ENCODE data around the gene IFIT2. TPM values are rescaled to one million over a fixed set of nuclear protein-coding genes. Genes with fewer than 3 reads are reported as not detected.

Gene IFIT2
- total RNA-seq, 1 experiment from 2014 or later, result 40.8 TPM

DNA sequence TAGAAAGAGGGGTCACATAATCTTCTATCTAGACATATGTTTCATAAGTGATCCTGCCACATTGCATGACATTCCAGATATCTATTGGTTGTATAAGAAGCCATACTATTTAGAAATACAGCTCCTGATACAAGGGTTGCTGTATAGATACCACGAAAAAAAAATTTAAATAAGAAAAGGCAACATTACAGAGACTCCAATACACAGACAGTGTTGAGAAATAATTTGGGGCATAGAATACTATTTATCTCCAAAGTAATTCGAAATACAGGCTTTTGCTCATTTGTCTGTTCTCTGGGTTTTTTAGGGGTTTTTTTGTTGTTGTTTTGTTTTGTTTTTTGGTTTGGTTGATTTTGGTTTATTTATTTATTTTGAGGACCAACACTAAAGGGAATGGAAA lies 2.6 kb downstream of the IFIT2 start:
- Mint-ChIP-seq H3K9me3 (ENCODE audit: low read depth, unreplicated experiment) (no peaks in the 10 kb centered on the region), H3K4me3 (ENCODE audit: low read depth, unreplicated experiment) (peak overlapping the region; percentile 63), H3K4me1 (ENCODE audit: low read depth, unreplicated experiment) (peaks cover 42% of the 10 kb centered on the region), H3K36me3 (ENCODE audit: insufficient read depth, unreplicated experiment) (peaks cover 19% of the 10 kb centered on the region), H3K27ac (ENCODE audit: unreplicated experiment) (no peak overlapping the region), H3K27me3 (ENCODE audit: unreplicated experiment) (no peaks in the 10 kb centered on the region)
- intact Hi-C loops (cut with micrococcal nuclease; ENCODE audit: unreplicated experiment), result no loop called here
- BruUV-seq (replicated peaks), result no TSS peak
- DNase-seq, result no peak
- CTCF ChIA-PET, result interaction anchor here (0.9 kb wide), 1 partner anchor 21 kb away, joined by 4 read pairs; no protein-coding TSS in a partner anchor
- TF ChIP-seq, protein P1, sequence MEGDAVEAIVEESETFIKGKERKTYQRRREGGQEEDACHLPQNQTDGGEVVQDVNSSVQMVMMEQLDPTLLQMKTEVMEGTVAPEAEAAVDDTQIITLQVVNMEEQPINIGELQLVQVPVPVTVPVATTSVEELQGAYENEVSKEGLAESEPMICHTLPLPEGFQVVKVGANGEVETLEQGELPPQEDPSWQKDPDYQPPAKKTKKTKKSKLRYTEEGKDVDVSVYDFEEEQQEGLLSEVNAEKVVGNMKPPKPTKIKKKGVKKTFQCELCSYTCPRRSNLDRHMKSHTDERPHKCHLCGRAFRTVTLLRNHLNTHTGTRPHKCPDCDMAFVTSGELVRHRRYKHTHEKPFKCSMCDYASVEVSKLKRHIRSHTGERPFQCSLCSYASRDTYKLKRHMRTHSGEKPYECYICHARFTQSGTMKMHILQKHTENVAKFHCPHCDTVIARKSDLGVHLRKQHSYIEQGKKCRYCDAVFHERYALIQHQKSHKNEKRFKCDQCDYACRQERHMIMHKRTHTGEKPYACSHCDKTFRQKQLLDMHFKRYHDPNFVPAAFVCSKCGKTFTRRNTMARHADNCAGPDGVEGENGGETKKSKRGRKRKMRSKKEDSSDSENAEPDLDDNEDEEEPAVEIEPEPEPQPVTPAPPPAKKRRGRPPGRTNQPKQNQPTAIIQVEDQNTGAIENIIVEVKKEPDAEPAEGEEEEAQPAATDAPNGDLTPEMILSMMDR (IDR thresholded peaks at IDR 0.05; ENCODE audit: unreplicated experiment), result no peak

DNA sequence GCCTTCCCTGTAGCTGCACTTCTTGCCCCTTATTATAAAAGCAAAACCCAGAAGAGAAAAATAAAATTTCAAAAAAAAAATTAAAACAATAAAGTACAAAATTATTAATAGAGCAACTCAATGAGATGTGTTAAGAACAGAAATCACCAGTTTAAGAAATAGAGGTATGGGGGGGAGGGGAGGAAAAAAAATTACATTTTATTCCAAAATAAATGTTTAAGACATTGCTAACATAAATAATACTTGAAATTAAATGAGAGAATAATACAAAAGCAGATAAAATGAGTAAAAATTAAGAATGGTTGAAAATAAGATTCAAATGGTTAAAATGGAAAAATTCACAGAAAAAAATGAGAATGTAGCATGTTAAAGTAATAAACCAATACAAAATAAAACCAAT lies 3.1 kb downstream of the IFIT2 start:
- H3K27me3 Mint-ChIP-seq (ENCODE audit: unreplicated experiment), result no peaks in the 10 kb centered on the region
- CTCF ChIA-PET, result no interaction called here
- H3K4me3 Mint-ChIP-seq (ENCODE audit: low read depth, unreplicated experiment), result peak overlapping the region; percentile 63
- intact Hi-C loops (cut with micrococcal nuclease; ENCODE audit: unreplicated experiment), result no loop called here
- H3K4me1 Mint-ChIP-seq (ENCODE audit: low read depth, unreplicated experiment), result peaks cover 42% of the 10 kb centered on the region
- DNase-seq, result no peak
- H3K9me3 Mint-ChIP-seq (ENCODE audit: low read depth, unreplicated experiment), result no peaks in the 10 kb centered on the region
- peaks cover 19% of the 10 kb centered on the region for H3K36me3 Mint-ChIP-seq (ENCODE audit: insufficient read depth, unreplicated experiment)
- TF ChIP-seq, protein P1 (IDR thresholded peaks at IDR 0.05; ENCODE audit: unreplicated experiment), result no peak
- no TSS peak for BruUV-seq (replicated peaks)
- H3K27ac Mint-ChIP-seq (ENCODE audit: unreplicated experiment), result no peak overlapping the region

DNA sequence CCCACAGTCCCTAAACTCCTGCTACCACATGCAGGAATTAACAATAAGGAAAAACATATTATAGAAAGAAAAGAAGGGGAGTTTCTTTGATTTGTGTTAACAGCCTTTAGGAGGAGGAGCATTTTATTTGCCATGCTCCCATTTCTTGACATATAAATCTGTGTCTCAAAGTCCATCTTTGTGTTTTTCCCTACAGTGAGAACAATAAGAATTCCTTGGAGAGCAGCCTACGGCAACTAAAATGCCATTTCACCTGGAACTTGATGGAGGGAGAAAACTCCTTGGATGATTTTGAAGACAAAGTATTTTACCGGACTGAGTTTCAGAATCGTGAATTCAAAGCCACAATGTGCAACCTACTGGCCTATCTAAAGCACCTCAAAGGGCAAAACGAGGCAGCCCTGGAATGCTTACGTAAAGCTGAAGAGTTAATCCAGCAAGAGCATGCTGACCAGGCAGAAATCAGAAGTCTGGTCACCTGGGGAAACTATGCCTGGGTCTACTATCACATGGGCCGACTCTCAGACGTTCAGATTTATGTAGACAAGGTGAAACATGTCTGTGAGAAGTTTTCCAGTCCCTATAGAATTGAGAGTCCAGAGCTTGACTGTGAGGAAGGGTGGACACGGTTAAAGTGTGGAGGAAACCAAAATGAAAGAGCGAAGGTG lies 4.1 kb downstream of the IFIT2 start:
- CTCF ChIA-PET, result no interaction called here
- intact Hi-C loops (cut with micrococcal nuclease; ENCODE audit: unreplicated experiment), result no loop called here
- no TSS peak for BruUV-seq (replicated peaks)
- H3K4me1 Mint-ChIP-seq (ENCODE audit: low read depth, unreplicated experiment), result peaks cover 40% of the 10 kb centered on the region
- no peak overlapping the region for H3K4me3 Mint-ChIP-seq (ENCODE audit: low read depth, unreplicated experiment)
- TF ChIP-seq, protein P1 (IDR thresholded peaks at IDR 0.05; ENCODE audit: unreplicated experiment), result no peak
- no peak for DNase-seq
- no peaks in the 10 kb centered on the region for H3K27me3 Mint-ChIP-seq (ENCODE audit: unreplicated experiment)
- H3K9me3 Mint-ChIP-seq (ENCODE audit: low read depth, unreplicated experiment), result no peaks in the 10 kb centered on the region
- peaks cover 19% of the 10 kb centered on the region for H3K36me3 Mint-ChIP-seq (ENCODE audit: insufficient read depth, unreplicated experiment)
- H3K27ac Mint-ChIP-seq (ENCODE audit: unreplicated experiment), result no peak overlapping the region

DNA sequence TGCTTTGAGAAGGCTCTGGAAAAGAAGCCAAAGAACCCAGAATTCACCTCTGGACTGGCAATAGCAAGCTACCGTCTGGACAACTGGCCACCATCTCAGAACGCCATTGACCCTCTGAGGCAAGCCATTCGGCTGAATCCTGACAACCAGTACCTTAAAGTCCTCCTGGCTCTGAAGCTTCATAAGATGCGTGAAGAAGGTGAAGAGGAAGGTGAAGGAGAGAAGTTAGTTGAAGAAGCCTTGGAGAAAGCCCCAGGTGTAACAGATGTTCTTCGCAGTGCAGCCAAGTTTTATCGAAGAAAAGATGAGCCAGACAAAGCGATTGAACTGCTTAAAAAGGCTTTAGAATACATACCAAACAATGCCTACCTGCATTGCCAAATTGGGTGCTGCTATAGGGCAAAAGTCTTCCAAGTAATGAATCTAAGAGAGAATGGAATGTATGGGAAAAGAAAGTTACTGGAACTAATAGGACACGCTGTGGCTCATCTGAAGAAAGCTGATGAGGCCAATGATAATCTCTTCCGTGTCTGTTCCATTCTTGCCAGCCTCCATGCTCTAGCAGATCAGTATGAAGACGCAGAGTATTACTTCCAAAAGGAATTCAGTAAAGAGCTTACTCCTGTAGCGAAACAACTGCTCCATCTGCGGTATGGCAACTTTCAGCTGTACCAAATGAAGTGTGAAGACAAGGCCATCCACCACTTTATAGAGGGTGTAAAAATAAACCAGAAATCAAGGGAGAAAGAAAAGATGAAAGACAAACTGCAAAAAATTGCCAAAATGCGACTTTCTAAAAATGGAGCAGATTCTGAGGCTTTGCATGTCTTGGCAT lies 4.8 kb downstream of the IFIT2 start:
- CTCF ChIA-PET, result no interaction called here
- Mint-ChIP-seq H3K4me3 (ENCODE audit: low read depth, unreplicated experiment) (no peak overlapping the region), H3K9me3 (ENCODE audit: low read depth, unreplicated experiment) (no peaks in the 10 kb centered on the region), H3K27ac (ENCODE audit: unreplicated experiment) (no peak overlapping the region), H3K4me1 (ENCODE audit: low read depth, unreplicated experiment) (peaks cover 36% of the 10 kb centered on the region), H3K36me3 (ENCODE audit: insufficient read depth, unreplicated experiment) (peaks cover 16% of the 10 kb centered on the region), H3K27me3 (ENCODE audit: unreplicated experiment) (no peaks in the 10 kb centered on the region)
- TF ChIP-seq, protein P1 (IDR thresholded peaks at IDR 0.05; ENCODE audit: unreplicated experiment), result no peak
- BruUV-seq (replicated peaks), result no TSS peak
- intact Hi-C loops (cut with micrococcal nuclease; ENCODE audit: unreplicated experiment), result no loop called here
- no peak for DNase-seq
